ENCODE results near the gene TUT1. TPM values are rescaled to one million over a fixed set of nuclear protein-coding genes. Genes with fewer than 3 reads are reported as not detected.
"Not testable (repeated sequence)": the region's sequence is repeated elsewhere in the genome, so short reads cannot be mapped to it uniquely, and the experiment has no call there.

The TUT1 gene
- total RNA-seq, 1 donor from 2014 or later: 23.1 TPM

DNA sequence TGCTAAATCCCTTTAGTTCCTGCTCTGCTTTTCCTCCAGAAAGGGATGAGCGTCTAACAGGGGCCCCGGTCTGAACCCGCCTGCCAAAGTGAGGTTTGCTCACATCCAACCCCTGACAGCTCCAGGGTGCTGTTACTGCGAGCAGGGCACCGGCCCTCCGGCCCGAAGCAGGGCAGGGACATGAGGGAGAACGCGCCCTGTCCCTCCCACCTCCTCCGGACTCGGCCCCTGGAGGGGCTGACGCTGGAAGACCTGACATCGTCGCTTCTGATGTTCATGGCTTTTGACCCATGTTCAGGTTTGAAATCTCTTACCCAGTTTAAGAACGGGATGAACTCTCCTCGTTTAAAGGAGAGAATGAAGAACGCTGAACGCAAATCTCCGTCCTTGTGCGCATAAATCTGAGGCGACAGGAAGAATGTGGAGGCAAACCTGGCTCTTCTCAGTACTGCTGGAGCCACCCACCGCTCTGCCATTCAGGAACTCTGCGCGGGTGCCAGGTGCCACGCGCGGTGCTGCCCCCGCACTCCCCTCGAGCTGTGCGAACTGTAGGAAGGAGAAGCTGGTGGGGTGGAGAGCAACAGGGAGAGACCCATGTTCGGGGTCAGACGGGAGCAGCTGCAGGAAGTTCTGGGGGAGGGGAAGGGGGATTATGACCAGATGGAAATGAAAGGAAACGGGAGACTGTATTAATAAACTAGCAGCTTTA lies 16.8 kb downstream of the TUT1 start:
- Mint-ChIP-seq H3K36me3 (ENCODE audit: insufficient read depth) (peaks cover 27% of the 10 kb centered on the region), H3K27ac (peak overlapping the region; percentile 99), H3K9me3 (ENCODE audit: low read depth) (no peaks in the 10 kb centered on the region), H3K4me1 (ENCODE audit: low read depth) (peaks cover 33% of the 10 kb centered on the region), H3K27me3 (no peaks in the 10 kb centered on the region), H3K4me3 (ENCODE audit: low read depth) (peak overlapping the region; percentile 99)
- DNase-seq (ENCODE audit: low spot score, unreplicated experiment): no peak
- TF ChIP-seq, protein P1, sequence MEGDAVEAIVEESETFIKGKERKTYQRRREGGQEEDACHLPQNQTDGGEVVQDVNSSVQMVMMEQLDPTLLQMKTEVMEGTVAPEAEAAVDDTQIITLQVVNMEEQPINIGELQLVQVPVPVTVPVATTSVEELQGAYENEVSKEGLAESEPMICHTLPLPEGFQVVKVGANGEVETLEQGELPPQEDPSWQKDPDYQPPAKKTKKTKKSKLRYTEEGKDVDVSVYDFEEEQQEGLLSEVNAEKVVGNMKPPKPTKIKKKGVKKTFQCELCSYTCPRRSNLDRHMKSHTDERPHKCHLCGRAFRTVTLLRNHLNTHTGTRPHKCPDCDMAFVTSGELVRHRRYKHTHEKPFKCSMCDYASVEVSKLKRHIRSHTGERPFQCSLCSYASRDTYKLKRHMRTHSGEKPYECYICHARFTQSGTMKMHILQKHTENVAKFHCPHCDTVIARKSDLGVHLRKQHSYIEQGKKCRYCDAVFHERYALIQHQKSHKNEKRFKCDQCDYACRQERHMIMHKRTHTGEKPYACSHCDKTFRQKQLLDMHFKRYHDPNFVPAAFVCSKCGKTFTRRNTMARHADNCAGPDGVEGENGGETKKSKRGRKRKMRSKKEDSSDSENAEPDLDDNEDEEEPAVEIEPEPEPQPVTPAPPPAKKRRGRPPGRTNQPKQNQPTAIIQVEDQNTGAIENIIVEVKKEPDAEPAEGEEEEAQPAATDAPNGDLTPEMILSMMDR (IDR thresholded peaks at IDR 0.05; ENCODE audit: unreplicated experiment): no peak

DNA sequence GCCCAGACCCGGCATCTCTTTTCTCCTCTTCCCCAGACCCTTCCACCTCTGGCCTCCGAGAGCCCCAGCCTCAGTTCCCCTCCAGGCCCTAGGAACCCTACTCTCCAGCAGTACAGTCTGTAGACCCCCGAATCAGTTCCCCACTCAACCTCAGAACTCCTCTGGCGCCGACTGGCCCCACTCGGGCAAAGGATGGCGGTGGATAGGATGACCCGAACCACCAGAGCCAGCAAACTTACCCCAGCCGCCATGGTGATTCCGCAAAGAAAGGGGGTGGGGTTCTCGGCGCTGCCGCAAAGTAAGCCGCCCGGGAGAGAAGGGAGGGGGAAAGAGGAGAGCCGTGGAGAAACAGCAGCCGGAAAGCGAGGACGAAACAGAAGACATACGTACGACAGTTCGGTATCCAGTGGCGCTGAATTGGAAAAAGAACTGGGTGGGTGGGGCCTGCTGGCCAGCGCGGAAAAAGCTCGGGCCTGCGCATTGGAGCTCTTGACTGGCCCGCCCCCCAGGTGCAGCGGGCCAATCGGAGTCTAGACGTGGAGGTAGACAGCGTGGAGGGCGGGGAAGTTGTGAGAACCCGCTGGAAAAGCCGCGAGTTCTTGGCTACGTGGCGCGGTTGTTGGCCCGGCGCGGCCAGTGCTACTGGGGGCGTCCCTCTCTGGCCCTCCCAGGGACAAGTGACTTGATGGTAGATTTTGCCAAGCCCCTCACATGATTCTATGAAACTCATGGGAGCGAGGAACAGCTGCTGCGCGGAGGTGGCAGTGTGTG lies 17.5 kb downstream of the TUT1 start, which contains the start of gene EEF1G:
EEF1G (minus strand) TSS at position 300 of the 771 bp plus-strand sequence; CDS start at position 251, 49 bp downstream.
- peak within 1 kb of the TSS; percentile 99 for H3K4me3 Mint-ChIP-seq (ENCODE audit: low read depth)
- no peaks in the 10 kb centered on the region for H3K9me3 Mint-ChIP-seq (ENCODE audit: low read depth)
- peaks cover 27% of the 10 kb centered on the region for H3K36me3 Mint-ChIP-seq (ENCODE audit: insufficient read depth)
- TF ChIP-seq, protein P1 (IDR thresholded peaks at IDR 0.05; ENCODE audit: unreplicated experiment): no peak
- peaks cover 33% of the 10 kb centered on the region for H3K4me1 Mint-ChIP-seq (ENCODE audit: low read depth)
- H3K27ac Mint-ChIP-seq: peak within 1 kb of the TSS; percentile 99
- DNase-seq (ENCODE audit: low spot score, unreplicated experiment): peak; percentile 95
- no peaks in the 10 kb centered on the region for H3K27me3 Mint-ChIP-seq

DNA sequence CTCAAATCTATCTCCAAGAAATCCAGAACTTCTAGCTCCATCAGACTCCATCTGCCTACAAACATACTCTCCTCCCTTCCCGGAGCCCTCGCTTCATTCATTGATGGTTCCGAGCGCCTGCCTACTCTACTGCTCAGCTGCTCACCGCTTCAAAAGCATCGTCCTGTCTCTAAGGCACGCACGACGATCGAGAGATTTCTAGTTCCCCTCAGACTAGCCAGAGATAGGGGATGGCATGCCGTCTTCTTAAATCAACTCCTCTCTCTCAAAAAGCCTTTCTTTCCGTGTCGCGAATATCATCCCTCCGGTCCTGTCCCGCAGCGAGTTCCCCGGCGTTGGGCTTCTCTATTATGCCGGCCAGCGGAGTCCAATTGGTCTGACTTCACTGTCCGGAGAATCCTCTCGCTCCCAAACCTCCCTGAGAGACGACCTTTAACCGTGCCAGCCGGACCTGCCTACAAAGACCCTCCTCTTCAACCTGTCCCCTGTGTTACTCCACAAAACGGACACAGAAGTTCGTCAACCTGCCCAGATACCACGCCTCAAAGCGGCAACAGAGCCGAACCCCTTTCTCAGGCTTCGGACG lies 18.2 kb downstream of the TUT1 start:
- peaks cover 33% of the 10 kb centered on the region for H3K4me1 Mint-ChIP-seq (ENCODE audit: low read depth)
- no peaks in the 10 kb centered on the region for H3K9me3 Mint-ChIP-seq (ENCODE audit: low read depth)
- TF ChIP-seq, protein P1 (IDR thresholded peaks at IDR 0.05; ENCODE audit: unreplicated experiment): no peak
- no peak for DNase-seq (ENCODE audit: low spot score, unreplicated experiment)
- H3K27me3 Mint-ChIP-seq: no peaks in the 10 kb centered on the region
- peak overlapping the region; percentile 99 for H3K4me3 Mint-ChIP-seq (ENCODE audit: low read depth)
- H3K36me3 Mint-ChIP-seq (ENCODE audit: insufficient read depth): peaks cover 29% of the 10 kb centered on the region
- peak overlapping the region; percentile 99 for H3K27ac Mint-ChIP-seq

GRCh38 chr11:62572431-62572830 lies 18.9 kb downstream of the TUT1 start:
- peak overlapping the region; percentile 99 for H3K4me3 Mint-ChIP-seq (ENCODE audit: low read depth)
- TF ChIP-seq, protein P1 (IDR thresholded peaks at IDR 0.05; ENCODE audit: unreplicated experiment): no peak
- H3K9me3 Mint-ChIP-seq (ENCODE audit: low read depth): no peaks in the 10 kb centered on the region
- peaks cover 33% of the 10 kb centered on the region for H3K4me1 Mint-ChIP-seq (ENCODE audit: low read depth)
- no peaks in the 10 kb centered on the region for H3K27me3 Mint-ChIP-seq
- H3K36me3 Mint-ChIP-seq (ENCODE audit: insufficient read depth): peaks cover 31% of the 10 kb centered on the region
- H3K27ac Mint-ChIP-seq: peak overlapping the region; percentile 99
- DNase-seq (ENCODE audit: low spot score, unreplicated experiment): no peak

- not testable (repeated sequence) for H3K27me3 Mint-ChIP-seq; DNase-seq (ENCODE audit: low spot score, unreplicated experiment); H3K9me3 Mint-ChIP-seq (ENCODE audit: low read depth)
- Mint-ChIP-seq H3K27ac (peak overlapping the region; percentile 69), H3K4me3 (ENCODE audit: low read depth) (peak overlapping the region; percentile 1), H3K36me3 (ENCODE audit: insufficient read depth) (peaks cover 36% of the 10 kb centered on the region), H3K4me1 (ENCODE audit: low read depth) (peaks cover 41% of the 10 kb centered on the region)
Observed at GRCh38 chr11:62571493-62571892, 19.8 kb downstream of the TUT1 start.

DNA sequence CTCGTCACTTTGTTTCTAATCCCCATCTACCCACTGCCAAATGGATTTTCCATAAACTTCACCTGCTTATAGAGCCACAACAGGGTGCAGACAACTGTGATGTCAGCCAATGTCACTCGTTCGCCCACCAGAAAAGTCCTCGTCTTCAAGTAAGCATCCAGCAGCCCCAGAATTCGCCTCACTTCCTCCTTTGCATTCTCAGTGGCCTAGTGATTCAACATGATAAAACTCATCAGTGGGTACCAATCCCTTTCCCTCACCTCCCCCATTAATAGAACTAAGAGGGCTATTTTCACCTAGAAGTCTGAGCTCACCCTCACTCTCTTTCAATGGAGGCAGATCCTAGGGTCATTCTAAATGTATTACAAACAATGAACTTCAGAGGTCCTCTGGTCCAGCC lies 20.4 kb downstream of the TUT1 start:
- Mint-ChIP-seq H3K4me1 (ENCODE audit: low read depth) (peaks cover 47% of the 10 kb centered on the region), H3K27ac (peak overlapping the region; percentile 87), H3K36me3 (ENCODE audit: insufficient read depth) (peaks cover 39% of the 10 kb centered on the region), H3K4me3 (ENCODE audit: low read depth) (peak overlapping the region; percentile 8)
- H3K9me3 Mint-ChIP-seq (ENCODE audit: low read depth); H3K27me3 Mint-ChIP-seq; DNase-seq (ENCODE audit: low spot score, unreplicated experiment): not testable (repeated sequence)

Data from progenitor cell of endocrine pancreas (in vitro differentiated cells).